Ovary (tissue), 9 donors: ENCODE data around the gene PTTG1IP2. TPM values are rescaled to one million over a fixed set of nuclear protein-coding genes. Genes with fewer than 3 reads are reported as not detected.

Experiments used
- DNase-seq, 5 donors: peaks; one replicate each; pipeline ENCODE4 v3.0.0-alpha.2; 2019 to 2020
- H3K27ac ChIP-seq, 2 donors: fragments of 200-600 bp; one replicate each; pipeline versions ENCODE4 v1.5.1 to v1.8.0; 2019 to 2022
- H3K27me3 ChIP-seq: fragments of 200-600 bp; one replicate; pipeline ENCODE4 v1.8.0; 2022
- H3K36me3 ChIP-seq: fragments of 200-600 bp; sonication (generic); one replicate; pipeline ENCODE4 v1.5.1; 2019
- H3K4me1 ChIP-seq: one replicate; pipeline ENCODE4 v1.8.1; 2013; ENCODE audit warnings: mild to moderate bottlenecking, moderate library complexity; ENCODE audit not compliant: insufficient read depth
- H3K4me3 ChIP-seq: fragments of 200-600 bp; sonication (generic); one replicate; pipeline ENCODE4 v1.5.1; 2017
- H3K9me3 ChIP-seq, 2 donors: fragments of 200-600 bp in 1 of 2; sonication (generic) in 1 of 2; one replicate each; pipeline versions ENCODE4 v1.5.1 to v1.8.1; 2013 to 2019; ENCODE audit warnings: mild to moderate bottlenecking in 1 of 2, moderate library complexity in 1 of 2
- EP300 ChIP-seq: sonication (generic); formaldehyde crosslinking; IDR thresholded peaks from one replicate; pipeline ENCODE4 v1.6.1; 2017; ENCODE audit warnings: antibody characterized with exemption
- POLR2A ChIP-seq: fragments of 450-650 bp; IDR thresholded peaks from one replicate; pipeline ENCODE4 v1.6.1; 2017; ENCODE audit warnings: antibody characterized with exemption, mild to moderate bottlenecking, moderate library complexity
- WGBS, 3 donors: extraction: QIAGEN DNeasy Blood & Tissue Kit in 1 of 3; methylation state at CpG; one replicate each; pipeline versions ENCODE4 v1.1.5 to v1.1.7; 2013 to 2017; 5-methylcytosine and 5-hydroxymethylcytosine counted together
- intact Hi-C, 4 donors: fragments of 100-400 bp; cut with DNase I; formaldehyde crosslinking; loops; one replicate each; pipeline versions ENCODE4 v1.11.0 to v1.15.1; 2022 to 2023
- polyA plus RNA-seq, 2 donors: library from polyadenylated mRNA; stranded (reverse); fragments of 200-250 nt in 1 of 2; fragments of 350-450 nt in 1 of 2; fragmentation: Illumina TruSeq in 1 of 2; extraction: RNeasy Lipid Tissue Mini Kit (QIAGEN cat#74804) in 1 of 2; gene quantifications; one replicate each; pipeline ENCODE4 v1.2.3, GENCODE V29; 2013 to 2014
- total RNA-seq, 7 donors: library from RNA; depleted of rRNA in 2 of 7; stranded (reverse); fragments of >200 nt in 2 of 7; fragmentation: NEBNext Ultra II Directional in 3 of 7; extraction: Animal tissue kit (Norgen Biotek cat#: 25700) in 3 of 7; gene quantifications; one replicate each; pipeline versions ENCODE4 v1.1.0 to v1.2.4, GENCODE V29; 2016 to 2023
- TF ChIP-seq, protein P1 (sequence below), 3 donors: fragments of 450-650 bp in 2 of 3; fragments of 200-600 bp in 1 of 3; IDR thresholded peaks; one replicate each; pipeline versions ENCODE4 v1.5.1 to v1.8.0; 2016 to 2022; ENCODE audit warnings: antibody characterized with exemption in 3 of 3, mild to moderate bottlenecking in 1 of 3
- donor health status: DM: no; HTN: no; CAD: no; lungs with moderate emphysema.
- donor health status: DM: no; HTN: no; CAD: no.
- donor health status: Bipolar disorder and iron deficiency.
- donor health status: DM: yes; HTN: yes; CAD: no.
- donor health status: DM: no; HTN: no; CAD: no.
- donor health status: DM: yes; HTN: yes; CAD: no.

PTTG1IP2 gene
- total and polyA plus RNA-seq, 9 donors: not detected

GRCh38 chr7:90472805-90473540 is 3.5 kb downstream of the PTTG1IP2 start:
- Histone ChIP-seq H3K9me3 (no peaks in the 10 kb centered on the region), H3K36me3 (no peaks in the 10 kb centered on the region), H3K4me1 (no peaks in the 10 kb centered on the region), H3K4me3 (no peak overlapping the region), H3K27me3 (no peaks in the 10 kb centered on the region), H3K27ac (no peak overlapping the region)
- intact Hi-C loops: no loop called here
- TF ChIP-seq EP300 (no peak), POLR2A (no peak)
- TF ChIP-seq, protein P1, sequence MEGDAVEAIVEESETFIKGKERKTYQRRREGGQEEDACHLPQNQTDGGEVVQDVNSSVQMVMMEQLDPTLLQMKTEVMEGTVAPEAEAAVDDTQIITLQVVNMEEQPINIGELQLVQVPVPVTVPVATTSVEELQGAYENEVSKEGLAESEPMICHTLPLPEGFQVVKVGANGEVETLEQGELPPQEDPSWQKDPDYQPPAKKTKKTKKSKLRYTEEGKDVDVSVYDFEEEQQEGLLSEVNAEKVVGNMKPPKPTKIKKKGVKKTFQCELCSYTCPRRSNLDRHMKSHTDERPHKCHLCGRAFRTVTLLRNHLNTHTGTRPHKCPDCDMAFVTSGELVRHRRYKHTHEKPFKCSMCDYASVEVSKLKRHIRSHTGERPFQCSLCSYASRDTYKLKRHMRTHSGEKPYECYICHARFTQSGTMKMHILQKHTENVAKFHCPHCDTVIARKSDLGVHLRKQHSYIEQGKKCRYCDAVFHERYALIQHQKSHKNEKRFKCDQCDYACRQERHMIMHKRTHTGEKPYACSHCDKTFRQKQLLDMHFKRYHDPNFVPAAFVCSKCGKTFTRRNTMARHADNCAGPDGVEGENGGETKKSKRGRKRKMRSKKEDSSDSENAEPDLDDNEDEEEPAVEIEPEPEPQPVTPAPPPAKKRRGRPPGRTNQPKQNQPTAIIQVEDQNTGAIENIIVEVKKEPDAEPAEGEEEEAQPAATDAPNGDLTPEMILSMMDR (IDR thresholded peaks at IDR 0.05): no peak
- WGBS, 3 donors: 81 to 93% (median 82%) methylated on average over 1 of the region's 1 CpG
- no peak for DNase-seq

DNA sequence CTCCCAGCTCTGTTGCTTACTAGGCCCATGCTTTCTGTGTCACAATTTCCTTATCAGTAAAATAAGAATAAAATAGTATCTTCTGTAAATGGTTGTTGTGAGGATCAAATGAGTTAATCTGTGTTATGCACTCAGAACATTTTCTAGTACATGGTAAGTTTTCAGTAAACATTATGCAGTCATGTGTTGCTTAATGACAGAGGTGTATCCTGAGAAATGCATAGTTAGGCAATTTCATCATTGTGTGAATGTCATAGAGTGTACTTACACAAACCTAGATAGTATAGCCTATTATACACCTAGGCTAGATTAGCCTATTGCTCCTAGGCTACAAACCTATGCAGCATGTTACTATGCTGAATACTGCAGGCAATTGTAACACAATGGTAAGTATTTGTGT is 4.4 kb downstream of the PTTG1IP2 start:
- TF ChIP-seq EP300 (no peak), POLR2A (no peak)
- TF ChIP-seq, protein P1 (IDR thresholded peaks at IDR 0.05): no peak
- no peak overlapping the region for H3K4me3 ChIP-seq
- H3K27me3 ChIP-seq: no peaks in the 10 kb centered on the region
- no peaks in the 10 kb centered on the region for H3K36me3 ChIP-seq
- intact Hi-C loops: no loop called here
- no peak overlapping the region for H3K27ac ChIP-seq
- no peak for DNase-seq
- H3K9me3 ChIP-seq: no peaks in the 10 kb centered on the region
- peaks cover 2% of the 10 kb centered on the region for H3K4me1 ChIP-seq

DNA sequence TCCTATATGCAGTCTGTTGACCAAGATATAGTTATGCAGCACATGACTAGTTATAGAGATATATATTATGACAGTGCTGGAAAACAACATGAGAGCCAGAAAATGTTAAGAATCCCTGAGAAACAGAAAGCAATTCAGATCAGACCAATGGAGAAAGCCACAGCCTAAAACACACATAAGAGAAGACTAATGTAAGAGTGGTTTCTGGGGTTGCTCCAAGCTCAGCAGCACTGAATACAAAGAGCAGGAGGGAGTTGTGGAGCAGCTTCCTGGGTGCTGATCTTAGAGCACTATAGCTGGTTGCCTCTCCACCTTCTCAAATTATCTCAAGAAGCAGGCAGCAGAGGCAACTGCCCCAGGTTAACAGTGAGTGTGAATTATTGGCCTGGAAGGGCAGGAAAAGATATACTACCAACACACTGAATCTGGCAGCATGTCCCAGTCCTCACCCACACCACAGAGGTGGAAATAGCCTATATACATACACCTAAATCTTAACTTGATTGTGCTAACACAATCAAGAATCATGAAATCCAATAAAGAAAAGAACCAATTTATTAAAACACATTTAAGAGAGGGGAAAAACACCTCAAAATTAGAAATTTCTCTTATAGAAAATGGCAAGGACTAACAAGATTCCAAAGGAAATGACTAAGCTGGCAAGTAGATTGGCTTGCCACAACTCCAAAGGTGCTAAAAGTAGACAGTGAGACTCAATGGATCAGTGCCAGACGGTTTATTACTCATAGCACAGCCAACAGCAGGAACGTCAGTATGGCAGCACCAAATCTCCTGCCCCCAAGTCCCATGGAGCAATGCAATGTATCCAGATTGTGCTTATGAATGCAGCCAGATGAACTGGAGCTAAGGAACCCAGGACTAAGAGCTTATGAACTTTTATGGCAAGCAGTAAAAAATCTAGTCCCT is 5.1 kb downstream of the PTTG1IP2 start:
- Histone ChIP-seq H3K4me3 (no peak overlapping the region), H3K4me1 (peaks cover 2% of the 10 kb centered on the region), H3K27me3 (no peaks in the 10 kb centered on the region), H3K36me3 (no peaks in the 10 kb centered on the region), H3K27ac (no peak overlapping the region), H3K9me3 (no peaks in the 10 kb centered on the region)
- WGBS, 3 donors: 61 to 84% (median 76%) methylated on average over 2 of the region's 2 CpGs
- DNase-seq: no peak
- intact Hi-C loops: no loop called here
- TF ChIP-seq POLR2A (no peak), EP300 (no peak)
- TF ChIP-seq, protein P1 (IDR thresholded peaks at IDR 0.05): no peak

DNA sequence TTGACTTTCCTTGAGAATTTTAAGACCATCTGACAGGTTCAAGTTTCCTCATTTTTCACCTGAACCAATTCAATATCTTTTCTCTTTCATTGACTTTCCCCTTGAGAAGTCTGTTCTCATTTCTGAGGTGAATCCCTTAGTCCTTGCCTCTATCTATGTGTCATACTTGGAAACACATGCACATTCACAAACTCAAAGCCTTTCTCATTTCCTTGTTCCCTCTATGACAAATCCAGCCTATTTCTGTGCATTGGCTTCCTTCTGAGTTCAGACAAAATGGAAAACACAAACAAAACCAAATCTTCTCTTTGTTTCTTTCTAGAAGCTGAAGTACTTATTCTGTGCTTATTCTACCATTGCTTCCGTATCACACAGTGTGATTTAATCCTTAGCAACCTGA is 13.8 kb downstream of the PTTG1IP2 start:
- no peaks in the 10 kb centered on the region for H3K9me3 ChIP-seq
- H3K4me3 ChIP-seq: no peak overlapping the region
- H3K27ac ChIP-seq: no peak overlapping the region
- intact Hi-C loops: no loop called here
- no peaks in the 10 kb centered on the region for H3K4me1 ChIP-seq
- H3K27me3 ChIP-seq: no peaks in the 10 kb centered on the region
- 97 to 99% (median 98%) methylated on average over 1 of the region's 1 CpG for WGBS, 3 donors
- no peaks in the 10 kb centered on the region for H3K36me3 ChIP-seq
- no peak for TF ChIP-seq POLR2A
- TF ChIP-seq EP300: no peak
- TF ChIP-seq, protein P1 (IDR thresholded peaks at IDR 0.05): no peak
- DNase-seq: no peak
